ENCODE measurements around the gene MTMR10. TPM values are rescaled to one million over a fixed set of nuclear protein-coding genes. Genes with fewer than 3 reads are reported as not detected.

MTMR10 gene
- polyA plus RNA-seq, 1 of the 3 experiments (the other 2 are of a cell fraction), result 6.4 TPM

DNA sequence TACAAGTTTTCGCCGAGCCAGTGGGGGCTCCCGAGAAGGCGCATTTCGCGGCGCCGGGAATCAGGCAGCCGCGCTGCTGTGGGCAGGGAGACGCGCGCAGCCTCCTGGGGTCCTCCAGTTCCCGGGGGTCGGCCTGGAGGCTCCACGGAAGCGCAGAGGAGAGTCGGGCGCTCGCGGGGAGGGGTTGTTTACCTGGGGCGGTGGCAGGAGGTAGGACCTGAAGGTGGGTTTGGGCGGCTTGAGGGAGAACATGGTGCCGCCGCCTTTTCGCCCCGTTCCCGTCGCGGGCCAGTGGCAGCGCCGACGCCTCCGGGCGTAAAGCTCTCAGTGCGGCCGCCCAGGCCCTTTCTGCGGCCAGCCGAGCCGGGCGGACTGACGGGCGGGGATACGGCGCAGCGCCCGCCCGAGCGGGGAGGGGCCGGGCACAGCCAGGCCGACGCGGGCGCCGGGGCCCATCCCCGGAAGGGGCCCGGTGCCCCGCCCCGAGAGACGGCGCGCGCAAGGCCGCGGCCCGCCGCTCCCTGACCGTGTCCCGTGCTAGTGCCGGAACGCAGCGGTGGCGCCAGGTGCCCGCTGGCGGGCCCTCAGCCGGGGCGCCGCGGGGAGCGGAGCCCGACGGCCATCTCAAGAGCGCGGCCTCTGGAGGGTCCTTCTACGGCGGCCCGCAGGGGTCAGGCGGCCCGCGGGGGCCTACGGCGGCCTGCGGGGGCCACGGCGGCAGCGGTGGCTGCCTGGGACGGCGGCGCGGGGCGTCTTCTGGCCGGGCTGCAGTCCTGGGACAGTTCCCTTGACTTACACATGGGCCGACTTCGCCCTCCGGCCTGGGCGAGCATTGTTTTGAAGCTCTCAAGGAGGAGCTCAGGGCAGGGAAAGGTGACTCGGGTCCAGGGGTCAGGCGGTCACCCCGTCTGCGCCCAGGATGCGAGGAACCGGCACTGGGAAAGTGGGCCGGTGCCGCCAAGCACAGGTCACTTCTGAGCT is at the start of gene MTMR10 (continued):
- TF ChIP-seq, protein P1, sequence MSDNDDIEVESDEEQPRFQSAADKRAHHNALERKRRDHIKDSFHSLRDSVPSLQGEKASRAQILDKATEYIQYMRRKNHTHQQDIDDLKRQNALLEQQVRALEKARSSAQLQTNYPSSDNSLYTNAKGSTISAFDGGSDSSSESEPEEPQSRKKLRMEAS (IDR thresholded peaks at IDR 0.05; ENCODE audit: low read depth), result no peak
- TF ChIP-seq TAF1 (IDR thresholded peaks at IDR 0.05; ENCODE audit: borderline replicate concordance, low read depth, low read length) (peak; percentile 55; the same call in 1 of the 2 replicates), FOSL2 (IDR thresholded peaks at IDR 0.05; ENCODE audit: borderline replicate concordance, low read depth) (no peak), TCF12 (IDR thresholded peaks at IDR 0.05) (no peak), ELF1 (IDR thresholded peaks at IDR 0.05) (no peak), NRF1 (IDR thresholded peaks at IDR 0.05; ENCODE audit: low read depth, low read length) (no peak), MXI1 (IDR thresholded peaks at IDR 0.05; ENCODE audit: low read depth, low read length) (peak; percentile 38; the same call in 1 of the 2 replicates), POLR2AphosphoS5 (IDR thresholded peaks at IDR 0.05; ENCODE audit: low read depth, low read length) (peak; percentile 63), FOXM1 (IDR thresholded peaks at IDR 0.05; ENCODE audit: low read depth) (no peak), USF2 (IDR thresholded peaks at IDR 0.05; ENCODE audit: borderline replicate concordance, low read depth, low read length) (no peak), YY1 (IDR thresholded peaks at IDR 0.05; ENCODE audit: low read depth) (no peak), SIN3A (IDR thresholded peaks at IDR 0.05; ENCODE audit: borderline replicate concordance, low read depth, low read length) (no peak; the same call in 1 of the 2 replicates), SMC3 (IDR thresholded peaks at IDR 0.05; ENCODE audit: low read depth, low read length) (0 out of 2 replicates have a peak, but pooled peaks have one; percentile 0)

- Histone ChIP-seq H3K4me1 (ENCODE audit: control insufficient read depth in 1 of 2, insufficient read depth in 2 of 2, low read depth in 1 of 2, low read length in 1 of 2) (no peaks in the 10 kb centered on the region; a peak in 1 of 4 replicates), H3K4me3 (ENCODE audit: low read depth in 2 of 2, low read length in 1 of 2) (no peak overlapping the region), H3K9me3 (no peaks in the 10 kb centered on the region), H3K36me3 (replicated peaks in 1 of 2; ENCODE audit: control insufficient read depth in 1 of 2, insufficient read depth in 2 of 2, low read length in 1 of 2) (no peaks in the 10 kb centered on the region), H2AFZ (ENCODE audit: low read depth) (no peak overlapping the region), H3K79me2 (ENCODE audit: insufficient read depth) (no peaks in the 10 kb centered on the region), H3K9ac (no peak overlapping the region), H3F3A (replicated peaks; ENCODE audit: insufficient read depth) (no peaks in the 10 kb centered on the region), H3K4me2 (no peak overlapping the region), H3K27ac (ENCODE audit: low read depth in 2 of 2, low read length in 1 of 2) (no peak overlapping the region), H3K9me2 (no peaks in the 10 kb centered on the region), H3K27me3 (ENCODE audit: insufficient read depth) (no peaks in the 10 kb centered on the region), H4K20me1 (ENCODE audit: insufficient read depth) (no peaks in the 10 kb centered on the region)
- WGBS (ENCODE audit: low lambda C conversion rate), result 67% methylated on average over 7 of the region's 8 CpGs
- no peak for TF ChIP-seq NFIC (IDR thresholded peaks at IDR 0.05; ENCODE audit: borderline replicate concordance)
- TF ChIP-seq RCOR1 (IDR thresholded peaks at IDR 0.05; ENCODE audit: low read length), result no peak
- no peak for TF ChIP-seq ZBTB33 (IDR thresholded peaks at IDR 0.05; ENCODE audit: borderline replicate concordance, low read depth)
- ChIA-PET POLR2A (interaction anchor here (0.5 kb wide), 1 partner anchor 96 kb away, joined by 4 read pairs; no protein-coding TSS in a partner anchor), CTCF (interaction anchor here (1.1 kb wide), 1 partner anchor 89 kb away, joined by 3 read pairs; no protein-coding TSS in a partner anchor)
- DNase-seq, result no peak
Measured at GRCh38 chr15:31040611-31041010, 49.2 kb upstream of the MTMR10 start.
